Upper lobe of left lung (tissue), 6 donors: ENCODE data around the gene PTPRD. TPM values are rescaled to one million over a fixed set of nuclear protein-coding genes. Genes with fewer than 3 reads are reported as not detected.
"Not testable (repeated sequence)": the region's sequence is repeated elsewhere in the genome, so short reads cannot be mapped to it uniquely, and the experiment has no call there.

Experiments
- ATAC-seq, 2 donors: fragments of 200-7000 bp; cut with Tn5 transposase; one replicate each; pipeline ENCODE4 v1.9.1; 2022; ENCODE audit warnings: mild to moderate bottlenecking in 2 of 2, moderate library complexity in 2 of 2; ENCODE audit not compliant: low FRiP score in 2 of 2
- DNase-seq, 2 donors: peaks; one replicate each; pipeline ENCODE4 v3.0.0-alpha.2; 2019 to 2020
- H3K27ac ChIP-seq, 4 donors: fragments of 200-600 bp; sonication (generic); one replicate each; pipeline ENCODE4 v1.5.1; 2016 to 2019
- H3K27me3 ChIP-seq, 4 donors: fragments of 200-600 bp; sonication (generic); one replicate each; pipeline ENCODE4 v1.5.1; 2017 to 2019
- H3K36me3 ChIP-seq, 4 donors: fragments of 200-600 bp; sonication (generic); one replicate each; pipeline ENCODE4 v1.5.1; 2016 to 2019
- H3K4me1 ChIP-seq, 4 donors: fragments of 200-600 bp; sonication (generic); one replicate each; pipeline ENCODE4 v1.5.1; 2018 to 2019
- H3K4me3 ChIP-seq, 4 donors: fragments of 200-600 bp; sonication (generic); one replicate each; pipeline ENCODE4 v1.5.1; 2017 to 2019; ENCODE audit warnings: mild to moderate bottlenecking in 2 of 4, moderate library complexity in 1 of 4
- H3K9me3 ChIP-seq, 4 donors: fragments of 200-600 bp; sonication (generic); one replicate each; pipeline ENCODE4 v1.5.1; 2018 to 2019
- CTCF ChIP-seq, 6 experiments: fragments of 450-650 bp in 4 of 6; fragments of 200-600 bp in 2 of 6; sonication (generic) in 2 of 6; IDR thresholded peaks; one replicate each; pipeline ENCODE4 v1.5.1; 2016 to 2019; ENCODE audit warnings: antibody characterized with exemption in 6 of 6
- EP300 ChIP-seq, 4 donors: sonication (generic); formaldehyde crosslinking; IDR thresholded peaks; one replicate each; pipeline ENCODE4 v1.5.1; 2017; ENCODE audit warnings: antibody characterized with exemption in 4 of 4, control low read depth in 2 of 4
- POLR2A ChIP-seq, 4 donors: fragments of 450-650 bp; IDR thresholded peaks; one replicate each; pipeline ENCODE4 v1.5.1; 2016 to 2017; ENCODE audit warnings: antibody characterized with exemption in 4 of 4, mild to moderate bottlenecking in 2 of 4
- POLR2AphosphoS5 ChIP-seq, 2 donors: sonication (generic); formaldehyde crosslinking; IDR thresholded peaks; one replicate each; pipeline ENCODE4 v1.5.1; 2017; ENCODE audit warnings: antibody characterized with exemption in 2 of 2
- WGBS, 2 donors: methylation state at CpG; one replicate each; pipeline ENCODE4 v1.1.5; 2017 to 2018; 5-methylcytosine and 5-hydroxymethylcytosine counted together
- total RNA-seq, 6 donors: library from RNA; depleted of rRNA in 4 of 6; stranded (reverse); fragments of >200 nt in 4 of 6; gene quantifications; one replicate each; pipeline versions ENCODE4 v1.1.0 to v1.2.1, GENCODE V29; 2016 to 2021
- donor health status: DM: no; HTN: no; CAD: no; lungs with moderate emphysema.
- donor health status: DM: no; HTN: yes; CAD: no; lungs with severe emphysema.

Gene PTPRD
- total RNA-seq, 6 donors from 2014 or later: 7.4 to 46.1 (median 14.5) TPM

GRCh38 chr9:10371824-10372223, 241.0 kb downstream of the PTPRD start:
- no peaks in the 10 kb centered on the region for H3K27me3 ChIP-seq
- H3K4me1 ChIP-seq: no peaks in the 10 kb centered on the region
- ATAC-seq: no peak
- TF ChIP-seq POLR2A (IDR thresholded peaks at IDR 0.05) (no peak), POLR2AphosphoS5 (IDR thresholded peaks at IDR 0.05) (no peak), CTCF (IDR thresholded peaks at IDR 0.05) (no peak)
- no peaks in the 10 kb centered on the region for H3K9me3 ChIP-seq
- no peak for DNase-seq
- H3K4me3 ChIP-seq: no peak overlapping the region
- H3K27ac ChIP-seq: no peak overlapping the region
- H3K36me3 ChIP-seq: no peaks in the 10 kb centered on the region

DNA sequence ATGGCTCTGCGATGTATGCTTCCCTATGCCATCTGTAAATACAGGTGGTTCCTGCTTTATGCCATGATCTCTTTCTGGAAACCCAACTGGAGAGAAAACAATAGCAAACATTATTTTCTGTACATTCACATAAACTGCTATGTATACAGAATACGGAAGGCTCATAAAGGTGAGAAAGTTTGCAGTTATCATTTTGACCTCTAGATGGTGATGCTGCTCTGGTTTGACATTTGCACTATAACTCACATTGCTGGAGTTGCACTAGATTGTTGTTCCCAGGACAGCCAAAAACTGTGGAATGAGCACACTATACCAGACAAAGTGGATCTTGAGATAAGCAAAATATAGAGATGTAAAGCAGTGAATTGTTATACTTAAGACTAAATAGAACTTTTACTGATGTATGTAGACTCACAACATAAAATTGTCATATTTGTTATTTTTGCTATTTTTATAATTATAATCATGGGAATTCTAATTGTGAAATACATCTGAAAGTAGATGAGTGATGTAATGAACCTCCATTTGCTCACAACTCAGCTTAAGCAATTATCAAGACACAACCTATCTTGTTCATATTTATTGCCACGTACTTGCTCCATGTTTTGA, 246.5 kb downstream of the PTPRD start:
- no peaks in the 10 kb centered on the region for H3K27me3 ChIP-seq
- H3K9me3 ChIP-seq: no peaks in the 10 kb centered on the region
- DNase-seq: no peak
- 30 to 38% methylated on average over 3 of the region's 3 CpGs for WGBS, 2 donors
- H3K27ac ChIP-seq: no peak overlapping the region
- TF ChIP-seq POLR2AphosphoS5 (IDR thresholded peaks at IDR 0.05) (no peak), CTCF (IDR thresholded peaks at IDR 0.05) (peak in 4 of 6 experiments; percentile 24 to 60 (median 52))
- no peak overlapping the region for H3K4me3 ChIP-seq
- no peaks in the 10 kb centered on the region for H3K4me1 ChIP-seq
- peak in 1 of 2 donors; percentile 56 for ATAC-seq
- H3K36me3 ChIP-seq: no peaks in the 10 kb centered on the region

GRCh38 chr9:10354591-10354990, 258.2 kb downstream of the PTPRD start:
- TF ChIP-seq EP300 (IDR thresholded peaks at IDR 0.05): no peak
- no peak for TF ChIP-seq POLR2AphosphoS5 (IDR thresholded peaks at IDR 0.05)
- TF ChIP-seq POLR2A (IDR thresholded peaks at IDR 0.05): no peak
- TF ChIP-seq CTCF (IDR thresholded peaks at IDR 0.05): no peak
- Histone ChIP-seq H3K27me3 (no peaks in the 10 kb centered on the region), H3K36me3 (no peaks in the 10 kb centered on the region), H3K9me3 (no peaks in the 10 kb centered on the region), H3K4me1 (no peaks in the 10 kb centered on the region), H3K4me3 (no peak overlapping the region), H3K27ac (no peak overlapping the region)
- no peak for ATAC-seq
- WGBS, 2 donors: 69 to 77% methylated on average over 3 of the region's 3 CpGs
- no peak for DNase-seq

GRCh38 chr9:10345621-10346020, 267.2 kb downstream of the PTPRD start:
- H3K27me3 ChIP-seq, H3K36me3 ChIP-seq, H3K4me1 ChIP-seq, H3K4me3 ChIP-seq, H3K27ac ChIP-seq, H3K9me3 ChIP-seq, DNase-seq, ATAC-seq: not testable (repeated sequence)
- 60 to 74% methylated on average over 5 of the region's 5 CpGs for WGBS, 2 donors

GRCh38 chr9:10341057-10341456, 271.7 kb downstream of the PTPRD start:
- DNase-seq (no peak), ATAC-seq (no peak)
- Histone ChIP-seq H3K4me1 (no peaks in the 10 kb centered on the region), H3K27me3 (no peaks in the 10 kb centered on the region), H3K9me3 (no peaks in the 10 kb centered on the region), H3K4me3 (no peak overlapping the region), H3K36me3 (no peaks in the 10 kb centered on the region), H3K27ac (no peak overlapping the region)
- TF ChIP-seq POLR2A (IDR thresholded peaks at IDR 0.05) (no peak), EP300 (IDR thresholded peaks at IDR 0.05) (no peak), POLR2AphosphoS5 (IDR thresholded peaks at IDR 0.05) (no peak), CTCF (IDR thresholded peaks at IDR 0.05) (no peak)
- WGBS, 2 donors: 88 to 91% methylated on average over 2 of the region's 2 CpGs
